Measurements from ENCODE around the gene CTNNA3. TPM values are rescaled to one million over a fixed set of nuclear protein-coding genes. Genes with fewer than 3 reads are reported as not detected.

Gene CTNNA3
- total RNA-seq, 1 experiment from 2014 or later, result 0.85 TPM

- H3K27ac ChIP-seq (ENCODE audit: low read length), result no peak overlapping the region
- CTCF ChIA-PET, result no interaction called here
- TF ChIP-seq REST (IDR thresholded peaks at IDR 0.05; ENCODE audit: insufficient read depth in 1 of 2, low read depth in 2 of 2, low read length in 1 of 2) (no peak), TCF7L2 (IDR thresholded peaks at IDR 0.05; ENCODE audit: low read depth, low read length) (no peak), CTCF (IDR thresholded peaks at IDR 0.05) (no peak), SIN3A (IDR thresholded peaks at IDR 0.05; ENCODE audit: borderline replicate concordance, insufficient read depth, low read depth, low read length) (no peak), POLR2AphosphoS5 (IDR thresholded peaks at IDR 0.05; ENCODE audit: low read depth, low read length) (no peak)
- no peak overlapping the region for H3K4me3 ChIP-seq (ENCODE audit: low read depth in 2 of 2, low read length in 2 of 2)
- H3K36me3 ChIP-seq (ENCODE audit: control insufficient read depth, insufficient read depth, low read length), result no peaks in the 10 kb centered on the region
- in situ Hi-C loops (cut with HindIII; ENCODE audit: low pct_unique_long_range_greater_than_20kb, low sequenced_read_pairs) (no loop called here), intact Hi-C loops (cut with micrococcal nuclease; ENCODE audit: unreplicated experiment) (no loop called here)
- DNase-seq (ENCODE audit: low read depth, low spot score), result no peak
- ATAC-seq, result no peak
- H3K27me3 ChIP-seq (ENCODE audit: control insufficient read depth, insufficient read depth, low read length), result no peaks in the 10 kb centered on the region
- no peaks in the 10 kb centered on the region for H3K4me1 ChIP-seq (ENCODE audit: control insufficient read depth, insufficient read depth, low read length)
- no peaks in the 10 kb centered on the region for H3K9me3 ChIP-seq (ENCODE audit: control insufficient read depth, insufficient read depth, low read depth, low read length)
- POLR2A ChIA-PET, result no interaction called here
- BruUV-seq (replicated peaks), result no TSS peak
These were observed 1070.0 kb downstream of the CTNNA3 start for GRCh38 chr10:66625709-66626590.

GRCh38 chr10:66622050-66622449, 1073.9 kb downstream of the CTNNA3 start:
- TF ChIP-seq TCF7L2 (IDR thresholded peaks at IDR 0.05; ENCODE audit: low read depth, low read length) (no peak), REST (IDR thresholded peaks at IDR 0.05; ENCODE audit: insufficient read depth in 1 of 2, low read depth in 2 of 2, low read length in 1 of 2) (no peak), SIN3A (IDR thresholded peaks at IDR 0.05; ENCODE audit: borderline replicate concordance, insufficient read depth, low read depth, low read length) (no peak), POLR2AphosphoS5 (IDR thresholded peaks at IDR 0.05; ENCODE audit: low read depth, low read length) (no peak), CTCF (IDR thresholded peaks at IDR 0.05) (no peak)
- no TSS peak for BruUV-seq (replicated peaks)
- Histone ChIP-seq H3K4me1 (ENCODE audit: control insufficient read depth, insufficient read depth, low read length) (no peaks in the 10 kb centered on the region), H3K9me3 (ENCODE audit: control insufficient read depth, insufficient read depth, low read depth, low read length) (no peaks in the 10 kb centered on the region), H3K4me3 (ENCODE audit: low read depth in 2 of 2, low read length in 2 of 2) (no peak overlapping the region), H3K27ac (ENCODE audit: low read length) (no peak overlapping the region), H3K36me3 (ENCODE audit: control insufficient read depth, insufficient read depth, low read length) (no peaks in the 10 kb centered on the region), H3K27me3 (ENCODE audit: control insufficient read depth, insufficient read depth, low read length) (no peaks in the 10 kb centered on the region)
- in situ Hi-C loops (cut with HindIII; ENCODE audit: low pct_unique_long_range_greater_than_20kb, low sequenced_read_pairs), result no loop called here
- CTCF ChIA-PET, result no interaction called here
- ATAC-seq (no peak), DNase-seq (ENCODE audit: low read depth, low spot score) (no peak)
- intact Hi-C loops (cut with micrococcal nuclease; ENCODE audit: unreplicated experiment), result no loop called here
- POLR2A ChIA-PET, result no interaction called here
